A172 (cell line): ENCODE results near the gene DCPS. TPM values are rescaled to one million over a fixed set of nuclear protein-coding genes. Genes with fewer than 3 reads are reported as not detected.
"Not testable (repeated sequence)": the region's sequence is repeated elsewhere in the genome, so short reads cannot be mapped to it uniquely, and the experiment has no call there.

Experiments
- DNase-seq: peaks from one replicate; pipeline ENCODE4 v3.0.0-alpha.2; 2015; ENCODE audit warnings: low spot score
- total RNA-seq: library from RNA; depleted of rRNA; stranded (reverse); fragments of >200 nt; shearing (Covaris generic); gene quantifications from 2 replicates; pipeline ENCODE4 v1.2.3, GENCODE V29; 2014

The DCPS gene
- total RNA-seq, 1 experiment from 2014 or later, result 16.2 TPM

DNA sequence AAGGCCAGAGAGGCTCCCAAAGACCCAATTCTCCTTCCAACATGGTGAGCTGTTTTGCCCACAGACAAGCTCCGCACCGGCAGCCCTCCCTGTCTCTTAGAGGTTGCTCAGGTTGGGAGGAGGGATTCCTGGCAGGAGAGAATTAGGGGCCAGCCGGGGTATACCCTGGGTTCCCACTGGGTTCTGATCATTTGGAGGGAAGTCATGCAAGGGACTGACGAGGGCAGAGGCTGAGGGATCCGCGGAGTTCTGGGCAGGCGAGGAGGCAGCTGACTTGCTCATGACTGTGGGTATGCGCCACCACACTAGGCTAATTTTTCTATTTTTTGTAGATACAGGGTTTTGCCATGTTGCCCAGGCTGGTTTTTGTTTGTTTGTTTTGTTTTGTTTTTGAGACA lies 56.2 kb downstream of the DCPS start:
- DNase-seq, result no peak

- no peak for DNase-seq
Observed at GRCh38 chr11:126361400-126361799, 57.5 kb downstream of the DCPS start.

DNA sequence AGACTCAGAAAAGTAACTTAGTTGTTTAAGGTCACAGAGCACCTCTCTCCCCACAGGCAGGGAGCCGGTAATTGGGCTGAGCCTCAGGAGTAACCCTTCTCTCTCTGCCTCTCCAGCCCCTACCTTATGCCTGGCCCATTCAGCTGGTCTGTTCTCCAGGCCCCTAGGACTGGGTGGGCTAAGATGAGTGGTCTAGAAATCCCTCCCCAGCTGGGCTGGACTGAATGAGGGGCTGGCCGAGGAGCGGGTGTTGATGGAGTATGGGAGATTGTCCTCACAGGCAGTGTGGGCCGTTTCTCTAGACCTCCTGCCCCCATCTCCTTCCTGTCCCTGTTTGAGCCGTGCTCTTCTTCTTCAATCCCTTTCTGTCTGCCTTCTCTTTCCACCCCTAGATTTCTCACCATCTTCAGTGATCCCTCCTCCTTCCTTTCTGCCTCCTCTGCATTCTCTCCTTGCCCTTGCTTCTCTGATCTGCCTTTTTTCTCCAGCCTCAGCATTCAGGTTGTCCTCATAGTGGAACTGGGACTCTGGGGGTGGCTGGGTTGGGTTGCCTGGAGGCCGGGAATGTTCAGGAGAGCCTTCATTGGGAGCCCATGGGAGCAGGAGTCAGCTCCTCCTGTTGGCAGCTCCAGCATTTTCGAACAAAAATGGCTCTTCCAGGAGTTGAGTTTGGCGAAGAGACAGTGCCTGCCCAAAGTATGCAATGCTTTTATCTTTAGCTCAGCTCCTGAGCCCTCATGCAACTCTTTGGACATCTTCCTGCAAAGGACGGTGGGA lies 59.2 kb downstream of the DCPS start:
- DNase-seq, result no peak

GRCh38 chr11:126363706-126364248 lies 59.9 kb downstream of the DCPS start:
- no peak for DNase-seq

- not testable (repeated sequence) for DNase-seq
Observed at GRCh38 chr11:126364735-126365134, 60.9 kb downstream of the DCPS start.

DNA sequence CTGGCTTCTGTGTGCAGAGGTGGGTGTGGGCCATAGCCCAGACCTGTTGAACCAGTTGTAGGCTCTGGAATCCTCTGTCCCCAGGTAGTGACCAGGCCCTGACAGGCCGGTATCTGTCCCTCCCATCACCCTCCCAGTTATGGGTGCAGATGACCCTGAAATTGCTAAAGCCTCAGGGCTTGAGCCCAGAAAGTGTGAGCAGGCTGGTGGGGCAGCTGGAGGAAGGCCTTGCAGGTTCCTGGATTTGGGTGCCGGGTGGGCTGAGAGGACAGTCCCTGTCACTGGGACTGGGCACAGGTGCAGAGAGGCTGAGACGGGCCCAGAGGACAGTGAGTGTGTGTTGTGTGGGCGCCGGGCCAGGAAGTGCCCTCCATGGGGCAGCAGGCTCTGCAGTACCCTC lies 61.6 kb downstream of the DCPS start:
- DNase-seq, result not testable (repeated sequence)

- DNase-seq, result no peak
Observed at GRCh38 chr11:126366064-126366822, 62.4 kb downstream of the DCPS start.

- not testable (repeated sequence) for DNase-seq
Observed at GRCh38 chr11:126366823-126367654, 63.2 kb downstream of the DCPS start.

GRCh38 chr11:126367806-126368205 lies 63.9 kb downstream of the DCPS start:
- not testable (repeated sequence) for DNase-seq

GRCh38 chr11:126368336-126369119 lies 64.7 kb downstream of the DCPS start:
- DNase-seq, result not testable (repeated sequence)

GRCh38 chr11:126370016-126370415 lies 66.2 kb downstream of the DCPS start:
- no peak for DNase-seq

- no peak for DNase-seq
Observed at GRCh38 chr11:126371595-126371994, 67.7 kb downstream of the DCPS start.

DNA sequence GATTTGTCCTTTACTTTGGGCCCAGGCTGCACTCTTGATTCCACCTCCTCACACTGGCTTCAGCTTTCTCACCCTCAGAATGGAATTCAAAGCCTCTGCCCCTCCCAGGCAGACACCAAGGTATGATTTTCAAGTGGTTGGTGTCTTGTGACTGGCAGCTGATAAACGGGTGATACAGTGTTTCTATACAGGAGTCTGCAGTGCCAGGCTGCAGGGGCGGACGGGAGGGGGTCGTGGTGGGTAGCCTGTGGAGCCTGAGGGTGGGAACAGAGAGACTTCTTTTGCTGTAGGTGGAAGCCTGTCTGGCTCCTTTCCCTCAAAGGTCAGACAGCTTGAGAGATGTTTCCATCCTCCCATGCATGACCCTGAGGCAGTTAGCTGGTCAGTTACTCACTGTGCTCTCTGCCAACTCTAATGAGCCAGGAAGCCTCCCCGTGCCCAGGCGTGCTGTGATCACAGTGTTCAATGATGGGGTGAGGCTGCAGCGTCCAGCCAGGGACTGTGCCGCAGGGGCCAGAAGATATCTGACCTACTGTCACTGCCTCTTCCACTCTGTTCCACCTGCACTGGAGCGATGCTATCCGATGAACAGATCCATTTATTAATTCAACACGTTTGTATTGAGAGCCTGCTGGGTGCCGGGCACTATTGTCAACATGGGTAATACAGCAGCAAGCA lies 69.7 kb downstream of the DCPS start:
- peak; percentile 28 for DNase-seq

GRCh38 chr11:126374562-126375300 lies 70.9 kb downstream of the DCPS start:
- not testable (repeated sequence) for DNase-seq

- DNase-seq, result no peak
Observed at GRCh38 chr11:126375726-126376125, 71.9 kb downstream of the DCPS start.

DNA sequence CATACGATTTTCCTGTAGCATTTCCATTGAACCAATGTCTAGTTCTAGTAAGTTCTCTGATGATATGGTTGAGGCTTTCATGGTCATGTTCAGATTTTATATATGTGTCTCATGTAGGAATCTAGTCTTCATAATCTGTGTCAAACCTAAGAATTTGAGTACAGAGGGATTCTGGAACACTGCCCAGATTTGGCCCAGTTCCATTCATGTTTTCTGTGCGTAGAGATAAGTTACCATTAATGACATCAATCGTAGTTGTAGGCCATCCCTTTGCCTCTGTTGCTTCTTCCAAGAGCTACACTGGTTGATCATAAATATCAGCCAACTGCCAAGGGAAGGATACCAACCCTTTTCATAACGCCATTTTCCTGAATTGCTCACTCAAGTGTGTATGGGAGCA lies 74.9 kb downstream of the DCPS start:
- DNase-seq, result no peak

GRCh38 chr11:126380909-126381308 lies 77.0 kb downstream of the DCPS start:
- DNase-seq, result no peak

DNA sequence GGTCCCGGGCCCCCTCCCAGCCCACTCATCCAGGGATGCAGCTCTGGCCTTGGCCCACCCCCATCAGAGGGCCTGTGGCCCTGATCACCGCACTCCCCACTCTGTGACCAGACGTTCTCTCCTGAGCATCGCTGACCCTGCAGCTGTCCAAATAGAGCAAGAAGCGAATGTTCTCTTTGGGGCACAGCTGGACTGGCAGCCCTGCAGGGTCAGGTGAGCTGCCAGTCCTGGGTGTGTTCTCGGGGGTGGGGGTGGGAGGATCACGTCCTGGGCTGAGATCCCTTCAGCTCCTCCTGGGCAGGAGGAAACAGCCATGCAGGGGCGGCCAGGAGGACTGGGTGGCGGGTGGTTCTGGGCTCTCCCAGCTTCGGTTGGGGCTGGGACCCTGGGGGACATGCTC lies 78.1 kb downstream of the DCPS start:
- not testable (repeated sequence) for DNase-seq

- not testable (repeated sequence) for DNase-seq
Observed at GRCh38 chr11:126382641-126383040, 78.8 kb downstream of the DCPS start.
